SK-N-SH (cell line): Measurements from ENCODE around the gene KRTAP12-4. TPM values are rescaled to one million over a fixed set of nuclear protein-coding genes. Genes with fewer than 3 reads are reported as not detected.

Experiments
- CTCF ChIA-PET: fragments of 300-600, 350-600 bp; formaldehyde crosslinking; extraction: SDS; loops from one replicate; lab custom pipeline; 2021; lab: Yijun Ruan, JAX
- POLR2A ChIA-PET: fragments of 350-600 bp; sonication (Branson Sonifier 250); formaldehyde crosslinking; extraction: SDS; loops from one replicate; lab custom pipeline; 2020; ENCODE audit warnings: antibody characterized with exemption, inconsistent platforms; lab: Yijun Ruan, JAX
- DNase-seq: peaks from one replicate; pipeline ENCODE4 v3.0.0; 2012
- H2AFZ ChIP-seq: fragments of 200-600 bp; sonication (generic); 2 replicates; pipeline ENCODE4 v1.8.1; 2016; ENCODE audit warnings: antibody characterized with exemption, mild to moderate bottlenecking, low read depth
- H3F3A ChIP-seq: fragments of 200-600 bp; sonication (generic); replicated peaks from 2 replicates; pipeline ENCODE3; 2016; ENCODE audit warnings: antibody characterized with exemption, mild to moderate bottlenecking; ENCODE audit not compliant: insufficient read depth
- H3K27ac ChIP-seq, 2 experiments: fragments of 200-500 bp in 1 of 2; fragments of 200-600 bp in 1 of 2; sonication (Bioruptor generic) in 1 of 2; sonication (generic), shearing (Covaris generic) in 1 of 2; 2 replicates each; pipeline versions ENCODE4 v1.5.1 to v1.6.1; 2014 to 2016; ENCODE audit warnings: low read depth in 2 of 2, inconsistent platforms in 1 of 2, low read length in 1 of 2, mild to moderate bottlenecking in 1 of 2, mixed read lengths in 1 of 2
- H3K27me3 ChIP-seq: fragments of 200-600 bp; sonication (generic), shearing (Covaris generic); 2 replicates; pipeline ENCODE4 v1.6.1; 2016; ENCODE audit warnings: mixed run types; ENCODE audit not compliant: insufficient read depth
- H3K36me3 ChIP-seq, 2 experiments: fragments of 200-500 bp in 1 of 2; fragments of 200-600 bp in 1 of 2; sonication (Bioruptor generic) in 1 of 2; sonication (generic) in 1 of 2; replicated peaks in 1 of 2; 2 replicates each; pipeline versions ENCODE3 to v1.5.1; 2014 to 2016; ENCODE audit warnings: low read length in 1 of 2, mild to moderate bottlenecking in 1 of 2; ENCODE audit not compliant: insufficient read depth in 2 of 2, control insufficient read depth in 1 of 2
- H3K4me1 ChIP-seq, 2 experiments: fragments of 200-500 bp in 1 of 2; fragments of 200-600 bp in 1 of 2; sonication (Bioruptor generic) in 1 of 2; sonication (generic), shearing (Covaris generic) in 1 of 2; 2 replicates each; pipeline versions ENCODE4 v1.5.1 to v1.6.1; 2014 to 2016; ENCODE audit warnings: low read depth in 1 of 2, low read length in 1 of 2, mixed run types in 1 of 2; ENCODE audit not compliant: insufficient read depth in 2 of 2, control insufficient read depth in 1 of 2
- H3K4me2 ChIP-seq: fragments of 200-600 bp; sonication (generic), shearing (Covaris generic); 2 replicates; pipeline ENCODE4 v1.6.1; 2017; ENCODE audit warnings: mixed run types
- H3K4me3 ChIP-seq, 2 experiments: fragments of 200-500 bp in 1 of 2; fragments of 200-600 bp in 1 of 2; sonication (Bioruptor generic) in 1 of 2; sonication (generic), shearing (Covaris generic) in 1 of 2; 2 replicates each; pipeline versions ENCODE4 v1.5.1 to v1.8.1; 2014 to 2016; ENCODE audit warnings: low read depth in 2 of 2, inconsistent platforms in 1 of 2, low read length in 1 of 2, mild to moderate bottlenecking in 1 of 2, mixed read lengths in 1 of 2, moderate library complexity in 1 of 2
- H3K79me2 ChIP-seq: fragments of 200-600 bp; sonication (generic); 2 replicates; pipeline ENCODE4 v1.8.1; 2017; ENCODE audit warnings: mild to moderate bottlenecking; ENCODE audit not compliant: insufficient read depth
- H3K9ac ChIP-seq: fragments of 200-600 bp; sonication (generic); 2 replicates; pipeline ENCODE4 v1.6.1; 2017; ENCODE audit warnings: mixed run types
- H3K9me2 ChIP-seq: fragments of 200-600 bp; sonication (generic); 2 replicates; pipeline ENCODE4 v1.6.1; 2017; ENCODE audit warnings: mixed run types
- H3K9me3 ChIP-seq: fragments of 200-600 bp; sonication (generic); 2 replicates; pipeline ENCODE4 v1.6.1; 2017; ENCODE audit warnings: mixed run types, mild to moderate bottlenecking, moderate library complexity
- H4K20me1 ChIP-seq: fragments of 200-600 bp; sonication (generic); 2 replicates; pipeline ENCODE4 v1.6.1; 2017; ENCODE audit warnings: mild to moderate bottlenecking, mixed run types; ENCODE audit not compliant: insufficient read depth
- CHD2 ChIP-seq: fragments of 150-350 bp; IDR thresholded peaks from 2 replicates; pipeline ENCODE4 v1.6.1; 2018; ENCODE audit warnings: low read length; ENCODE audit not compliant: partially characterized antibody
- FOSL2 ChIP-seq: IDR thresholded peaks from 2 replicates; pipeline ENCODE4 v1.4.0; 2012; ENCODE audit warnings: low read depth, mild to moderate bottlenecking, moderate library complexity, borderline replicate concordance
- FOXJ3 ChIP-seq: sonication (generic); formaldehyde crosslinking; IDR thresholded peaks from 2 replicates; pipeline ENCODE4 v1.5.1; 2020; ENCODE audit warnings: mild to moderate bottlenecking, missing genetic modification reagents
- FOXM1 ChIP-seq: IDR thresholded peaks from 2 replicates; pipeline ENCODE4 v1.4.0; 2012; ENCODE audit warnings: low read depth, mild to moderate bottlenecking
- GABPA ChIP-seq: IDR thresholded peaks from 2 replicates; pipeline ENCODE4 v1.4.0; 2012; ENCODE audit warnings: low read depth, mild to moderate bottlenecking
- JUND ChIP-seq: IDR thresholded peaks from 2 replicates; pipeline ENCODE4 v1.4.0; 2012
- MXI1 ChIP-seq: IDR thresholded peaks from 2 replicates; pipeline ENCODE4 v1.6.1; 2012; ENCODE audit warnings: mild to moderate bottlenecking, low read depth, low read length, improper control_type of control experiment
- NFIC ChIP-seq: IDR thresholded peaks from 2 replicates; pipeline ENCODE4 v1.4.0; 2012; ENCODE audit warnings: borderline replicate concordance
- NRF1 ChIP-seq: IDR thresholded peaks from 2 replicates; pipeline ENCODE4 v1.6.1; 2012; ENCODE audit warnings: low read depth, mild to moderate bottlenecking, low read length
- RAD21 ChIP-seq: IDR thresholded peaks from 2 replicates; pipeline ENCODE4 v1.6.1; 2012; ENCODE audit warnings: mild to moderate bottlenecking, low read length
- RCOR1 ChIP-seq: fragments of 150-350 bp; IDR thresholded peaks from 2 replicates; pipeline ENCODE4 v1.6.1; 2017; ENCODE audit warnings: antibody characterized with exemption, low read length
- RFX5 ChIP-seq: IDR thresholded peaks from 2 replicates; pipeline ENCODE4 v1.6.1; 2012; ENCODE audit warnings: mild to moderate bottlenecking, improper control_type of control experiment, low read length
- RXRA ChIP-seq: IDR thresholded peaks from 2 replicates; pipeline ENCODE4 v1.4.0; 2012; ENCODE audit warnings: low read depth, mild to moderate bottlenecking, borderline replicate concordance
- SIN3A ChIP-seq: IDR thresholded peaks from 2 replicates; pipeline ENCODE4 v1.6.1; 2012; ENCODE audit warnings: low read depth, mild to moderate bottlenecking, low read length, moderate library complexity, borderline replicate concordance
- SMC3 ChIP-seq: IDR thresholded peaks from 2 replicates; pipeline ENCODE4 v1.6.1; 2012; ENCODE audit warnings: low read depth, low read length, improper control_type of control experiment
- TAF1 ChIP-seq: IDR thresholded peaks from 2 replicates; pipeline ENCODE4 v1.6.1; 2012; ENCODE audit warnings: low read depth, mild to moderate bottlenecking, low read length, moderate library complexity, borderline replicate concordance
- WGBS: methylation state at CpG from one replicate; pipeline ENCODE4 v1.1.6; 2017; ENCODE audit warnings: low lambda C conversion rate; 5-methylcytosine and 5-hydroxymethylcytosine counted together
- polyA plus RNA-seq, 3 experiments: library from polyadenylated mRNA; depleted of rRNA; stranded (reverse); fragments of >200 nt; gene quantifications; 2 replicates each; pipeline ENCODE4 v1.2.3, GENCODE V29; 2012
- TF ChIP-seq, protein P1 (sequence below): fragments of 150-350 bp; IDR thresholded peaks from 2 replicates; pipeline ENCODE4 v1.6.1; 2016; ENCODE audit warnings: mild to moderate bottlenecking, low read depth, low read length
- TF ChIP-seq, protein P2 (sequence below): IDR thresholded peaks from 2 replicates; pipeline ENCODE4 v1.4.0; 2012; ENCODE audit warnings: low read depth, borderline replicate concordance
- TF ChIP-seq, protein P3 (sequence below): IDR thresholded peaks from 2 replicates; pipeline ENCODE4 v1.6.1; 2012; ENCODE audit warnings: mild to moderate bottlenecking, low read depth, low read length, moderate library complexity
- TF ChIP-seq, protein P4 (sequence below): IDR thresholded peaks from 2 replicates; pipeline ENCODE4; 2012

Gene KRTAP12-4
- polyA plus RNA-seq, 1 of the 3 experiments (the other 2 are of a cell fraction), result not detected

DNA sequence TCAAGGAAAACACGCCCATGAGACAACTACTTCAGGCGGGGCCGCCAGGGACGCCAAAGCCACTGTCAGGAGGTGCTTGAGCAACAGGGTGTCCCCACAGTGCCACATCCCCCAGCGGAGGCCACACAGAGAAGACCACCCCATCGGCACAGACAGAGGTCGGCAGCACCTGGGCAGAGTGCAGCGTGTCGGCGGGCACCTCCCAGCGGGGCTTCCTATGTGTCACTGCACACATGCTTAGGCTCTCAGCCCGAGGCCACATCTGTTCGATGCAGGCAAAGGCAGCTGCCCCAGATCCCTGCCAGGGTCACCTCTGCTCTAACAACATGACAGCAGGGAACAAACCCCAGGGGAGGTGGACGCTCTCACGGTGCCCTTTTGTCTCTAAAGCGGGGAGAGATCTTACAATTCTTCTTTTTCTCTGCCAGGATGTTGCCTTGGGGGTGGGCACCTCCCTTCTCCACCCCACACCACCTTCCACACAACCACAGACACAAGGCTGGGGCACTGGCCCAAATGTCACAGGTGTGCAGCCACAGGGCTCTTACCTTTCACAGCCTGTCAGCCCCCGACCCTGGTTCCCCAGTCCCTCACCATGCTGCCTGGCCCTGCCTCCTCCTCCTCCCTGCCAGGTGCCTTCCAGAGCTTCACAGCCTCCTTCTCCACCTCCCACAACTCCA lies 38.4 kb downstream of the KRTAP12-4 start:
- Histone ChIP-seq H3K4me1 (no peaks in the 10 kb centered on the region), H3K4me2 (no peak overlapping the region), H3K4me3 (no peak overlapping the region), H3K27ac (no peak overlapping the region), H2AFZ (no peak overlapping the region), H3K79me2 (no peaks in the 10 kb centered on the region), H3K36me3 (no peaks in the 10 kb centered on the region), H3K9ac (no peak overlapping the region), H3F3A (no peaks in the 10 kb centered on the region), H3K9me3 (peaks cover 8% of the 10 kb centered on the region; the same call in 1 of the 2 replicates), H3K27me3 (peaks cover 49% of the 10 kb centered on the region), H3K9me2 (no peaks in the 10 kb centered on the region), H4K20me1 (no peaks in the 10 kb centered on the region)
- WGBS, result 5% methylated on average over 7 of the region's 17 CpGs
- DNase-seq, result no peak
- POLR2A ChIA-PET, result no interaction called here
- CTCF ChIA-PET, result interaction anchor here (0.6 kb wide), 1 partner anchor 177 kb away, joined by 3 read pairs; no protein-coding TSS in a partner anchor
- TF ChIP-seq, protein P1, sequence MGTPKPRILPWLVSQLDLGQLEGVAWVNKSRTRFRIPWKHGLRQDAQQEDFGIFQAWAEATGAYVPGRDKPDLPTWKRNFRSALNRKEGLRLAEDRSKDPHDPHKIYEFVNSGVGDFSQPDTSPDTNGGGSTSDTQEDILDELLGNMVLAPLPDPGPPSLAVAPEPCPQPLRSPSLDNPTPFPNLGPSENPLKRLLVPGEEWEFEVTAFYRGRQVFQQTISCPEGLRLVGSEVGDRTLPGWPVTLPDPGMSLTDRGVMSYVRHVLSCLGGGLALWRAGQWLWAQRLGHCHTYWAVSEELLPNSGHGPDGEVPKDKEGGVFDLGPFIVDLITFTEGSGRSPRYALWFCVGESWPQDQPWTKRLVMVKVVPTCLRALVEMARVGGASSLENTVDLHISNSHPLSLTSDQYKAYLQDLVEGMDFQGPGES, result no peak
- TF ChIP-seq FOXJ3 (CRISPR knock-in tag) (no peak), RAD21 (no peak), MXI1 (no peak), FOSL2 (no peak), SIN3A (no peak), CHD2 (no peak), NRF1 (no peak), TAF1 (no peak), JUND (no peak), RFX5 (no peak), NFIC (no peak), RXRA (no peak), GABPA (no peak), FOXM1 (no peak), RCOR1 (no peak), SMC3 (no peak)
- TF ChIP-seq, protein P2, sequence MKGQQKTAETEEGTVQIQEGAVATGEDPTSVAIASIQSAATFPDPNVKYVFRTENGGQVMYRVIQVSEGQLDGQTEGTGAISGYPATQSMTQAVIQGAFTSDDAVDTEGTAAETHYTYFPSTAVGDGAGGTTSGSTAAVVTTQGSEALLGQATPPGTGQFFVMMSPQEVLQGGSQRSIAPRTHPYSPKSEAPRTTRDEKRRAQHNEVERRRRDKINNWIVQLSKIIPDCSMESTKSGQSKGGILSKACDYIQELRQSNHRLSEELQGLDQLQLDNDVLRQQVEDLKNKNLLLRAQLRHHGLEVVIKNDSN, result no peak
- TF ChIP-seq, protein P3, sequence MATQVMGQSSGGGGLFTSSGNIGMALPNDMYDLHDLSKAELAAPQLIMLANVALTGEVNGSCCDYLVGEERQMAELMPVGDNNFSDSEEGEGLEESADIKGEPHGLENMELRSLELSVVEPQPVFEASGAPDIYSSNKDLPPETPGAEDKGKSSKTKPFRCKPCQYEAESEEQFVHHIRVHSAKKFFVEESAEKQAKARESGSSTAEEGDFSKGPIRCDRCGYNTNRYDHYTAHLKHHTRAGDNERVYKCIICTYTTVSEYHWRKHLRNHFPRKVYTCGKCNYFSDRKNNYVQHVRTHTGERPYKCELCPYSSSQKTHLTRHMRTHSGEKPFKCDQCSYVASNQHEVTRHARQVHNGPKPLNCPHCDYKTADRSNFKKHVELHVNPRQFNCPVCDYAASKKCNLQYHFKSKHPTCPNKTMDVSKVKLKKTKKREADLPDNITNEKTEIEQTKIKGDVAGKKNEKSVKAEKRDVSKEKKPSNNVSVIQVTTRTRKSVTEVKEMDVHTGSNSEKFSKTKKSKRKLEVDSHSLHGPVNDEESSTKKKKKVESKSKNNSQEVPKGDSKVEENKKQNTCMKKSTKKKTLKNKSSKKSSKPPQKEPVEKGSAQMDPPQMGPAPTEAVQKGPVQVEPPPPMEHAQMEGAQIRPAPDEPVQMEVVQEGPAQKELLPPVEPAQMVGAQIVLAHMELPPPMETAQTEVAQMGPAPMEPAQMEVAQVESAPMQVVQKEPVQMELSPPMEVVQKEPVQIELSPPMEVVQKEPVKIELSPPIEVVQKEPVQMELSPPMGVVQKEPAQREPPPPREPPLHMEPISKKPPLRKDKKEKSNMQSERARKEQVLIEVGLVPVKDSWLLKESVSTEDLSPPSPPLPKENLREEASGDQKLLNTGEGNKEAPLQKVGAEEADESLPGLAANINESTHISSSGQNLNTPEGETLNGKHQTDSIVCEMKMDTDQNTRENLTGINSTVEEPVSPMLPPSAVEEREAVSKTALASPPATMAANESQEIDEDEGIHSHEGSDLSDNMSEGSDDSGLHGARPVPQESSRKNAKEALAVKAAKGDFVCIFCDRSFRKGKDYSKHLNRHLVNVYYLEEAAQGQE, result no peak
- TF ChIP-seq, protein P4, sequence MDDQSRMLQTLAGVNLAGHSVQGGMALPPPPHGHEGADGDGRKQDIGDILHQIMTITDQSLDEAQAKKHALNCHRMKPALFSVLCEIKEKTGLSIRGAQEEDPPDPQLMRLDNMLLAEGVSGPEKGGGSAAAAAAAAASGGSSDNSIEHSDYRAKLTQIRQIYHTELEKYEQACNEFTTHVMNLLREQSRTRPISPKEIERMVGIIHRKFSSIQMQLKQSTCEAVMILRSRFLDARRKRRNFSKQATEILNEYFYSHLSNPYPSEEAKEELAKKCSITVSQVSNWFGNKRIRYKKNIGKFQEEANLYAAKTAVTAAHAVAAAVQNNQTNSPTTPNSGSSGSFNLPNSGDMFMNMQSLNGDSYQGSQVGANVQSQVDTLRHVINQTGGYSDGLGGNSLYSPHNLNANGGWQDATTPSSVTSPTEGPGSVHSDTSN, result no peak
